ENCODE data around the gene PRPF31. TPM values are rescaled to one million over a fixed set of nuclear protein-coding genes. Genes with fewer than 3 reads are reported as not detected.

The PRPF31 gene
- total RNA-seq, 3 donors from 2014 or later, result 34.3 to 54.6 (median 39.9) TPM

DNA sequence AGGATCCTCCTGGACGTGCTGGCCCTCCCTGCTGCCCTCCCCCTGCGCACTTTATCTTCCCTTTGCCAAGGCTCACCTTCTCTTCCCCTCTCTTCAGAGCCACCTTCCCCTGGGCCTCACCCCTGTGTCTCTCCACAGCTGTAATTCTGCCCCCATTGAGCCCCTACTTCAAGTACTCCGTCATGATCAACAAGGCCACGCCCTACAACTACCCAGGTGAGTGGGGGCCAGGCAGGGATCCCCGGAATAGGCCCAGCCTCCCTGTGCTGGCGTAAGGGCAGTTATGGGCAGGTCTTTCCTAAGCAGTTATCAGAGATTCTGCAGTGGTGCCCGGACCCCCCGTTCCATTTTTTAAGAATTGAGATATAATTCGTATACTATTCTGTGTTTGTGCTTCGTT is 9.8 kb upstream of the PRPF31 start:
- ATAC-seq (no peak), DNase-seq (no peak)
- H3K9me3 ChIP-seq, result no peaks in the 10 kb centered on the region
- peaks cover 3% of the 10 kb centered on the region for H3K4me1 ChIP-seq (ENCODE audit: low read depth)
- TF ChIP-seq, protein P1, sequence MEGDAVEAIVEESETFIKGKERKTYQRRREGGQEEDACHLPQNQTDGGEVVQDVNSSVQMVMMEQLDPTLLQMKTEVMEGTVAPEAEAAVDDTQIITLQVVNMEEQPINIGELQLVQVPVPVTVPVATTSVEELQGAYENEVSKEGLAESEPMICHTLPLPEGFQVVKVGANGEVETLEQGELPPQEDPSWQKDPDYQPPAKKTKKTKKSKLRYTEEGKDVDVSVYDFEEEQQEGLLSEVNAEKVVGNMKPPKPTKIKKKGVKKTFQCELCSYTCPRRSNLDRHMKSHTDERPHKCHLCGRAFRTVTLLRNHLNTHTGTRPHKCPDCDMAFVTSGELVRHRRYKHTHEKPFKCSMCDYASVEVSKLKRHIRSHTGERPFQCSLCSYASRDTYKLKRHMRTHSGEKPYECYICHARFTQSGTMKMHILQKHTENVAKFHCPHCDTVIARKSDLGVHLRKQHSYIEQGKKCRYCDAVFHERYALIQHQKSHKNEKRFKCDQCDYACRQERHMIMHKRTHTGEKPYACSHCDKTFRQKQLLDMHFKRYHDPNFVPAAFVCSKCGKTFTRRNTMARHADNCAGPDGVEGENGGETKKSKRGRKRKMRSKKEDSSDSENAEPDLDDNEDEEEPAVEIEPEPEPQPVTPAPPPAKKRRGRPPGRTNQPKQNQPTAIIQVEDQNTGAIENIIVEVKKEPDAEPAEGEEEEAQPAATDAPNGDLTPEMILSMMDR (IDR thresholded peaks at IDR 0.05), result no peak
- no peaks in the 10 kb centered on the region for H3K36me3 ChIP-seq (ENCODE audit: low read depth)
- intact Hi-C loops (cut with DNase I, micrococcal nuclease), result no loop called here
- H3K4me3 ChIP-seq, result no peak overlapping the region

DNA sequence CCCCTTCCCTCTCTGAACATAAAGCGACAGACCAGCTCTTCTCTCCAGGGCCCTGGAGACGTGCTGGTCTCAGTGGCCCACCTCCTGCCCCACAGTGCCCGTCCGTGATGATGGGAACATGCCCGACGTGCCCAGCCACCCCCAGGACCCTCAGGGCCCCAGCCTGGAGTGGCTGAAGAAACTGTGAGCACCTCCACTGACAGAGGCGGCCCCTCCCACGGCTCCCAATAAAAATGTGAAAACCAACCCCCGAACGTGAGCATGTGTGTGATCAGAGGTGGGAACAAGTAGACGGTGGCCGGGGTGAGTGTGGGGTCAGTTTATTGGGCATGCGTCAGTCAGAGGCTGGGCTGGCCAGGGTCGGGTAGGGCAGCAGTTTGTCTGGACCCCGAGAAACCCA is 8.8 kb upstream of the PRPF31 start:
- no peak for DNase-seq
- H3K36me3 ChIP-seq (ENCODE audit: low read depth), result no peaks in the 10 kb centered on the region

DNA sequence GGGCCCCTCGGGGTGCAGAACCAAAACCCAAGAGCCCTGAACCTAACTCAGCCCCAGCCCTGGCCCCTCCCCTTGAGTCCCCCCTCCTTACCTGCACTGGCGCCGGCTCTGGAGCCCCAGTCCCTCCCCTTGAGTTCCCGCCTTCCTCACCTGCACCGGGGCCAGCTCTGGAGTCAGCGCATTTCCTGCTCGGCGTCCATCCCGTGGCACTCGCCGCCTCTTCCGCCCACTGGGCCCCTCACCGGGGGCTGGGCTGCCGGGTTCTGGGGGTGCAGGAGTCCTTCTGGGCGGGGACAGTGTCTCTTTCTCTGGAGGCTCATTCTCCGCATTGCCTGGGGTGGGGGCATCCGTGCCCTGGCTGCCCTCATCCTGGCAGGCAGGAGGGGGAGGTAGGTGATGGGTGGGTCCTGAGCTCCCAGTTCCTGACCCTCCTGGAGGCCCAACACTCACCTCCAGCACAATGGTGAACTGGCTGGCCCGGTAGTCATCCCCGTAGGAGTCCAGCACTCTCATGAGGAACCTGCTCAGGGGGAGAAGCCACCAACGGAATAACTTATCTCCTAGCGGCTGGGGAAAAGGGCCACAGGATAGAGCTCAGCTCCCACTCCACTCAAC is 7.6 kb upstream of the PRPF31 start:
- H3K9me3 ChIP-seq, result no peaks in the 10 kb centered on the region
- no peaks in the 10 kb centered on the region for H3K4me1 ChIP-seq (ENCODE audit: low read depth)
- no peak overlapping the region for H3K4me3 ChIP-seq
- TF ChIP-seq, protein P1 (IDR thresholded peaks at IDR 0.05), result no peak
- DNase-seq, result no peak
- intact Hi-C loops (cut with DNase I, micrococcal nuclease), result no loop called here
- no peak for ATAC-seq
- no peaks in the 10 kb centered on the region for H3K36me3 ChIP-seq (ENCODE audit: low read depth)

More for the DNA sequence above, 8.8 kb upstream of the PRPF31 start:
- Histone ChIP-seq H3K4me3 (no peak overlapping the region), H3K4me1 (ENCODE audit: low read depth) (peaks cover 3% of the 10 kb centered on the region), H3K9me3 (no peaks in the 10 kb centered on the region)
- TF ChIP-seq, protein P1 (IDR thresholded peaks at IDR 0.05), result no peak
- no peak for ATAC-seq
- intact Hi-C loops (cut with DNase I, micrococcal nuclease), result no loop called here

DNA sequence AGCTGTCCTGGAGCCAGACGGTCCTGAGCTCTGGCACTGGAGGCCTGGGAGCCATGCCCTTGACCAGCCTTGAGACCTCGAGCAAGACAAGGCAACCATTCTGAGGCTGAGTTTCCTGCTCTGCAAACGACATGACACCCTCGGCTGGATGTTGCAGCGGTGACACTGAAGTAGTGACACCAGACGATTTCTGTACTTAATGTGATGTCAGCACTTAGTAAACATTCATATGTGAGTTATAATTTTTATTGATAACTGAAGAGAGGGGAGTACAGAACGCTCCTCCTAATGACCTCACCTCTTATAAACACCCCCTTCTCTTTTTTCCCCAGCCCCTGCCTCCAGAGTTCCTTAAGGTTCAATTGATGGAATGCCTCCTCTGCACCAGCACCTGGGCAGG is 7.1 kb upstream of the PRPF31 start:
- ATAC-seq, result no peak
- intact Hi-C loops (cut with DNase I, micrococcal nuclease), result no loop called here
- no peaks in the 10 kb centered on the region for H3K4me1 ChIP-seq (ENCODE audit: low read depth)
- H3K4me3 ChIP-seq, result no peak overlapping the region
- H3K9me3 ChIP-seq, result no peaks in the 10 kb centered on the region
- H3K36me3 ChIP-seq (ENCODE audit: low read depth), result no peaks in the 10 kb centered on the region
- DNase-seq, result no peak
- TF ChIP-seq, protein P1 (IDR thresholded peaks at IDR 0.05), result no peak

DNA sequence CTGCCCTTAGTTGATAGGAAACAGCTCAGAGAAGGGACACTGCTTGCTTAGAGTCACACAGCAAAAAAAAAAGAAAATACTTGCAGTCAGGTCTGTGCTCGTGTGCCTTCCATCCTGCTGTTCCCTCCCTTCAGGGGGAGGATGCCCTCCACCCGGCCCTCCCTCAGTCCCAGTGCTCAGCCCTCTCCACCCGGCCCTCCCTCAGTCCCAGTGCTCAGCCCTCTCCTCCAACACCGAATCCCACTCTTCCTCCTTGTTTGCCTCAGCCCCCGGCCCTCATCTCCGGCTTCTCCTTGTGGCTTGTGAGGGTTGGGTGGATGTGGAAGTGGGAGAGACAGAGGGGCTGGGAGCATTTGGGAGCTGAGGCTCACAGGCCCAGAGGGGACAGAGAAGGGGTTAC is 5.9 kb upstream of the PRPF31 start:
- Histone ChIP-seq H3K4me3 (no peak overlapping the region), H3K36me3 (ENCODE audit: low read depth) (no peaks in the 10 kb centered on the region), H3K4me1 (ENCODE audit: low read depth) (peaks cover 4% of the 10 kb centered on the region), H3K9me3 (no peaks in the 10 kb centered on the region)
- ATAC-seq (no peak), DNase-seq (peak in 1 of 3 donors; percentile 12)
- intact Hi-C loops (cut with DNase I, micrococcal nuclease), result no loop called here
- TF ChIP-seq, protein P1 (IDR thresholded peaks at IDR 0.05), result no peak
